K562 (cell line): ENCODE results near the gene CNNM4. TPM values are rescaled to one million over a fixed set of nuclear protein-coding genes. Genes with fewer than 3 reads are reported as not detected.

Experiments used
- ATAC-seq: fragments of 200-7000 bp; cut with Tn5 transposase; 3 replicates; pipeline ENCODE4 v1.9.1; 2020; ENCODE audit warnings: moderate library complexity
- BruUV-seq: library from RNA; stranded (reverse); fragments of 400-500 nt; replicated peaks from 2 replicates; lab custom pipeline; 2021; lab: Mats Ljungman, UMichigan
- CTCF ChIA-PET: fragments of 300-600 bp; formaldehyde crosslinking; extraction: SDS; loops from one replicate; lab custom pipeline; 2021; ENCODE audit warnings: low intra/inter-chr PET ratio; lab: Yijun Ruan, JAX
- POLR2A ChIA-PET: fragments of 300-600, 350-650 bp; sonication (Branson Sonifier 250); formaldehyde crosslinking; extraction: SDS; loops from one replicate; lab custom pipeline; 2021; ENCODE audit warnings: antibody characterized with exemption, inconsistent platforms; lab: Yijun Ruan, JAX
- DNase-seq, 4 experiments: peaks; one replicate each; pipeline versions ENCODE4 v3.0.0 to v3.0.0-alpha.2; 2011 to 2018; ENCODE audit warnings: low spot score in 3 of 4, mixed read lengths in 3 of 4; ENCODE audit errors: extremely low read depth in 1 of 4
- FAIRE-seq: peaks from 2 replicates; lab custom pipeline; 2011; peaks lifted over from hg19 to GRCh38; lab: Jason Lieb, UNC
- H2AFZ ChIP-seq: 2 replicates; pipeline ENCODE4 v1.6.0; 2011; ENCODE audit warnings: low read depth, low read length, control low read depth, inconsistent platforms
- H3K27ac ChIP-seq: fragments of 200-600 bp; 3 replicates; pipeline ENCODE4 v1.8.0; 2011; ENCODE audit warnings: low read depth, mild to moderate bottlenecking, control low read depth, inconsistent platforms, low read length, moderate library complexity, mixed read lengths; ENCODE audit errors: extremely low read depth
- H3K27me3 ChIP-seq, 2 experiments: fragments of 300-600 bp in 1 of 2; 2 replicates in 1 of 2; 3 replicates in 1 of 2; pipeline versions ENCODE4 v1.6.0 to v1.8.0; 2011; ENCODE audit warnings: inconsistent platforms in 2 of 2, low read length in 2 of 2, mild to moderate bottlenecking in 1 of 2, mixed read lengths in 1 of 2, moderate library complexity in 1 of 2; ENCODE audit not compliant: control insufficient read depth in 2 of 2, insufficient read depth in 2 of 2
- H3K36me3 ChIP-seq: fragments of 300-600 bp; 3 replicates; pipeline ENCODE4 v1.8.0; 2011; ENCODE audit warnings: mild to moderate bottlenecking, low read length, inconsistent platforms; ENCODE audit not compliant: control insufficient read depth, insufficient read depth
- H3K4me1 ChIP-seq, 2 experiments: fragments of 200-600 bp in 1 of 2; replicated peaks in 1 of 2; 2 replicates in 1 of 2; 3 replicates in 1 of 2; pipeline versions ENCODE4 v1.5.1 to v1.8.0; 2011; ENCODE audit warnings: inconsistent platforms in 2 of 2, low read length in 2 of 2, mild to moderate bottlenecking in 1 of 2, mixed read lengths in 1 of 2, moderate library complexity in 1 of 2; ENCODE audit not compliant: control insufficient read depth in 2 of 2, insufficient read depth in 2 of 2
- H3K4me2 ChIP-seq: 2 replicates; pipeline ENCODE4 v1.6.1; 2011; ENCODE audit warnings: low read length, control low read depth, inconsistent platforms, mixed read lengths; ENCODE audit not compliant: insufficient read depth
- H3K4me3 ChIP-seq: fragments of 200-600 bp; sonication (generic), shearing (Covaris generic); 2 replicates; pipeline ENCODE4 v1.5.1; 2016; ENCODE audit warnings: control low read depth, inconsistent platforms
- H3K79me2 ChIP-seq: fragments of 200-600 bp; 3 replicates; pipeline ENCODE4 v1.8.0; 2011; ENCODE audit warnings: low read length, inconsistent platforms; ENCODE audit not compliant: control insufficient read depth, insufficient read depth
- H3K9ac ChIP-seq, 2 experiments: 2 replicates each; pipeline versions ENCODE4 v1.6.0 to v1.6.1; 2011; ENCODE audit warnings: low read depth in 2 of 2, low read length in 2 of 2, control low read depth in 1 of 2, inconsistent platforms in 1 of 2, mild to moderate bottlenecking in 1 of 2, mixed read lengths in 1 of 2; ENCODE audit not compliant: insufficient read depth in 1 of 2
- H3K9me1 ChIP-seq: one replicate; pipeline ENCODE4 v1.6.0; 2011; ENCODE audit warnings: inconsistent platforms, mild to moderate bottlenecking, low read length, moderate library complexity; ENCODE audit not compliant: control insufficient read depth, insufficient read depth
- H3K9me3 ChIP-seq: replicated peaks from 2 replicates; pipeline ENCODE4 v1.5.1; 2011; ENCODE audit warnings: low read depth, low read length, inconsistent platforms; ENCODE audit not compliant: control insufficient read depth, insufficient read depth
- H4K20me1 ChIP-seq: replicated peaks from 2 replicates; pipeline ENCODE4 v1.6.1; 2011; ENCODE audit warnings: low read length, inconsistent platforms, mixed read lengths; ENCODE audit not compliant: control insufficient read depth, insufficient read depth
- ASH1L ChIP-seq: fragments of 450-650 bp; IDR thresholded peaks from 2 replicates; pipeline ENCODE4 v1.6.1; 2018; ENCODE audit warnings: borderline replicate concordance, mild to moderate bottlenecking, low read depth; ENCODE audit not compliant: partially characterized antibody
- E2F8 ChIP-seq: fragments of 450-650 bp; IDR thresholded peaks from 2 replicates; pipeline ENCODE4 v1.7.1; 2018; ENCODE audit warnings: mild to moderate bottlenecking, low read depth; ENCODE audit not compliant: partially characterized antibody
- NCOR1 ChIP-seq: fragments of 450-650 bp; IDR thresholded peaks from 2 replicates; pipeline ENCODE4 v1.6.1; 2016; ENCODE audit warnings: mild to moderate bottlenecking, moderate library complexity
- NFIC ChIP-seq: fragments of 450-650 bp; IDR thresholded peaks from 2 replicates; pipeline ENCODE4 v1.6.1; 2017; ENCODE audit warnings: mild to moderate bottlenecking, inconsistent platforms
- NR1H2 ChIP-seq: sonication (generic); formaldehyde crosslinking; IDR thresholded peaks from 2 replicates; pipeline ENCODE4 v1.4.0; 2020; ENCODE audit warnings: mild to moderate bottlenecking, missing genetic modification reagents
- RUNX1 ChIP-seq: sonication (generic); IDR thresholded peaks from 2 replicates; pipeline ENCODE4 v1.6.1; 2016; ENCODE audit warnings: antibody characterized with exemption, low read depth
- STAT5A ChIP-seq: IDR thresholded peaks from 2 replicates; pipeline ENCODE4 v1.6.1; 2012; ENCODE audit warnings: low read length, inconsistent platforms, borderline replicate concordance
- TEAD4 ChIP-seq, 2 experiments: sonication (generic) in 1 of 2; formaldehyde crosslinking in 1 of 2; IDR thresholded peaks; 2 replicates each; pipeline versions ENCODE4 v1.6.1 to v1.8.0; 2012 to 2022; ENCODE audit warnings: borderline replicate concordance in 1 of 2, inconsistent platforms in 1 of 2, low read length in 1 of 2, mild to moderate bottlenecking in 1 of 2, missing genetic modification reagents in 1 of 2
- TFE3 ChIP-seq: fragments of 450-650 bp; formaldehyde crosslinking; IDR thresholded peaks from 2 replicates; pipeline ENCODE4 v1.4.0; 2020; ENCODE audit warnings: mild to moderate bottlenecking, mixed read lengths
- ZC3H8 ChIP-seq: fragments of 450-650 bp; IDR thresholded peaks from 2 replicates; pipeline ENCODE4 v1.6.1; 2017
- ZMIZ1 ChIP-seq, 2 experiments: fragments of 150-350 bp in 1 of 2; IDR thresholded peaks; 2 replicates each; pipeline ENCODE4 v1.6.1; 2012 to 2016; ENCODE audit warnings: low read depth in 2 of 2, low read length in 2 of 2, mild to moderate bottlenecking in 1 of 2, moderate library complexity in 1 of 2
- ZNF133 ChIP-seq: fragments of 250-450 bp; sonication (Bioruptor Pico); IDR thresholded peaks from 2 replicates; pipeline ENCODE4 v1.4.0; 2020; ENCODE audit warnings: mild to moderate bottlenecking
- ZNF165 ChIP-seq: fragments of 250-450 bp; sonication (Bioruptor Pico); IDR thresholded peaks from 2 replicates; pipeline ENCODE4 v1.4.0; 2020; ENCODE audit warnings: borderline replicate concordance
- ZNF707 ChIP-seq: fragments of 250-450 bp; sonication (Bioruptor Pico); conservative IDR thresholded peaks from 2 replicates; pipeline ENCODE4 v1.8.0; 2022; ENCODE audit warnings: inconsistent platforms, mild to moderate bottlenecking, moderate library complexity
- WGBS: fragments of 100-300 bp; shearing (Covaris generic); methylation state at CpG from one replicate; pipeline ENCODE4 v1.1.6; 2016; ENCODE audit warnings: low coverage, mixed read lengths; ENCODE audit not compliant: insufficient coverage; ENCODE audit errors: missing lambda C conversion rate; 5-methylcytosine and 5-hydroxymethylcytosine counted together
- in situ Hi-C: fragments of 300-500 bp; cut with MboI; formaldehyde crosslinking; loops from 4 replicates; pipeline ENCODE4 v1.15.0; 2018; ENCODE audit warnings: inconsistent platforms, mixed read lengths
- intact Hi-C: fragments of 100-400 bp; cut with micrococcal nuclease; formaldehyde crosslinking; loops from 2 replicates; pipeline ENCODE4 v1.14.2; 2022
- polyA plus RNA-seq, 8 experiments: library from polyadenylated mRNA; depleted of rRNA in 4 of 8; stranded (reverse) in 5 of 8; unstranded in 3 of 8; fragments of >200 nt; fragmentation: Nextera tagmentation in 2 of 8; fragmentation: Illumina TruSeq in 1 of 8; extraction: Ambion mirVana in 2 of 8; extraction: Trizol in 1 of 8; gene quantifications; 2 replicates each; pipeline versions ENCODE4 v1.2.1 to v1.2.3, GENCODE V29; 2011 to 2014; ENCODE audit warnings: inconsistent platforms in 1 of 8, missing spikeins in 1 of 8
- total RNA-seq, 7 experiments: library from RNA; depleted of rRNA in 6 of 7; stranded (reverse); fragments of >200 nt in 6 of 7; fragmentation: Illumina TruSeq in 2 of 7; extraction: Trizol in 2 of 7; gene quantifications; 2 replicates each; pipeline versions ENCODE4 v1.2.1 to v1.2.3, GENCODE V29; 2011 to 2021; ENCODE audit warnings: low replicate concordance in 1 of 7

CNNM4 gene
- total and polyA plus RNA-seq, 9 of the 15 experiments (the other 6 are each of a cell fraction or from before 2014, with no cell fraction given): 0.96 to 6.3 (median 2.8) TPM

GRCh38 chr2:96816127-96816835, 55.6 kb downstream of the CNNM4 start, which contains the start of gene CNNM3:
Gene CNNM3, plus strand, starts transcription at chr2:96816268. Its CDS starts 10 bp downstream, at chr2:96816278.
- Histone ChIP-seq H3K4me1 (peaks cover 34 to 49% of the 10 kb centered on the region in 2 experiments), H3K9ac (peak within 1 kb of the TSS; percentile 64 to 89; a peak in 3 of 4 replicates), H4K20me1 (peaks cover 40% of the 10 kb centered on the region), H2AFZ (peak within 1 kb of the TSS; percentile 89), H3K27ac (peak within 1 kb of the TSS; percentile 81), H3K79me2 (peaks cover 44% of the 10 kb centered on the region), H3K9me1 (peaks cover 23% of the 10 kb centered on the region), H3K4me3 (peak within 1 kb of the TSS; percentile 80), H3K4me2 (peak within 1 kb of the TSS; percentile 90), H3K36me3 (peaks cover 24% of the 10 kb centered on the region), H3K27me3 (no peaks in the 10 kb centered on the region), H3K9me3 (no peaks in the 10 kb centered on the region)
- ChIA-PET POLR2A (interaction anchor here (0.6 to 1.5 kb wide), 4 partner anchors 18 to 266 kb away, joined by 3 to 4 read pairs (median 3); no protein-coding TSS in a partner anchor), CTCF (no interaction called here)
- DNase-seq (peak; percentile 96 to 99 (median 98)), ATAC-seq (peak; percentile 97), FAIRE-seq (peak; percentile 32)
- WGBS: 0% methylated on average over 42 of the region's 103 CpGs
- in situ Hi-C loops: no loop called here
- intact Hi-C loops: loop anchor here (5.0 kb wide), 1 partner anchor 54 kb away; the partner anchor contains the start of gene CNNM4
- no TSS peak for BruUV-seq
- TF ChIP-seq E2F8 (no peak), ZC3H8 (no peak), ZNF165 (CRISPR knock-in tag) (no peak), ZMIZ1 (IDR thresholded peaks at IDR 0.05; ENCODE audit: low read depth in 2 of 2, low read length in 2 of 2) (no peak), RUNX1 (no peak), NFIC (peak; percentile 47), STAT5A (no peak), NCOR1 (peak; percentile 31), TEAD4 (IDR thresholded peaks at IDR 0.05; ENCODE audit: low read length) (no peak), TEAD4 (CRISPR knock-in tag; IDR thresholded peaks at IDR 0.05; ENCODE audit: borderline replicate concordance) (no peak), ZNF707 (CRISPR knock-in tag) (no peak), NR1H2 (CRISPR knock-in tag) (no peak), TFE3 (CRISPR knock-in tag) (no peak), ASH1L (peak; percentile 75), ZNF133 (CRISPR knock-in tag) (no peak)
